Spleen (tissue), 11 donors: ENCODE measurements around the gene TCL1B. TPM values are rescaled to one million over a fixed set of nuclear protein-coding genes. Genes with fewer than 3 reads are reported as not detected.

ENCODE experiments used
- DNase-seq: peaks from one replicate; pipeline ENCODE4 v3.0.0-alpha.2; 2020
- H3K27ac ChIP-seq, 8 donors: fragments of 200-600 bp; sonication (generic) in 7 of 8; 1 replicate in 4 of 8; 2 replicates in 4 of 8; pipeline versions ENCODE4 v1.5.0 to v1.8.0; 2016 to 2021; ENCODE audit warnings: inconsistent platforms in 4 of 8, mild to moderate bottlenecking in 4 of 8, moderate library complexity in 1 of 8
- H3K27me3 ChIP-seq, 7 donors: fragments of 200-600 bp; sonication (generic) in 6 of 7; replicated peaks in 1 of 7; 1 replicate in 4 of 7; 2 replicates in 3 of 7; pipeline versions ENCODE4 v1.5.0 to v1.8.0; 2016 to 2021; ENCODE audit warnings: inconsistent platforms in 3 of 7, mild to moderate bottlenecking in 1 of 7
- H3K36me3 ChIP-seq, 6 donors: fragments of 200-600 bp; sonication (generic) in 5 of 6; 1 replicate in 4 of 6; 2 replicates in 2 of 6; pipeline versions ENCODE4 v1.5.0 to v1.8.0; 2016 to 2021; ENCODE audit warnings: inconsistent platforms in 2 of 6
- H3K4me1 ChIP-seq, 6 donors: fragments of 200-600 bp; sonication (generic) in 5 of 6; 1 replicate in 3 of 6; 2 replicates in 3 of 6; pipeline versions ENCODE4 v1.5.0 to v1.8.0; 2016 to 2021; ENCODE audit warnings: inconsistent platforms in 3 of 6
- H3K4me3 ChIP-seq, 8 donors: fragments of 200-600 bp; sonication (generic) in 7 of 8; 1 replicate in 4 of 8; 2 replicates in 4 of 8; pipeline versions ENCODE4 v1.5.0 to v1.8.0; 2016 to 2021; ENCODE audit warnings: inconsistent platforms in 4 of 8, mild to moderate bottlenecking in 4 of 8, moderate library complexity in 2 of 8
- H3K9me3 ChIP-seq, 8 donors: fragments of 200-600 bp; sonication (generic) in 7 of 8; 1 replicate in 4 of 8; 2 replicates in 4 of 8; pipeline versions ENCODE4 v1.5.0 to v1.8.0; 2016 to 2021; ENCODE audit warnings: inconsistent platforms in 4 of 8
- POLR2A ChIP-seq, 3 donors: fragments of 450-650 bp; IDR thresholded peaks; one replicate each; pipeline ENCODE4 v1.5.1; 2017; ENCODE audit warnings: antibody characterized with exemption in 3 of 3, mild to moderate bottlenecking in 1 of 3
- POLR2AphosphoS5 ChIP-seq, 3 donors: sonication (generic); formaldehyde crosslinking; IDR thresholded peaks; one replicate each; pipeline ENCODE4 v1.5.1; 2017; ENCODE audit warnings: antibody characterized with exemption in 3 of 3
- WGBS, 5 donors: extraction: QIAGEN DNeasy Blood & Tissue Kit in 3 of 5; methylation state at CpG; one replicate each; pipeline versions ENCODE4 v1.1.5 to v1.1.7; 2013 to 2018; 5-methylcytosine and 5-hydroxymethylcytosine counted together
- intact Hi-C: fragments of 100-400 bp; cut with DNase I; formaldehyde crosslinking; loops from one replicate; pipeline ENCODE4 v1.15.0; 2023; ENCODE audit warnings: low total_unique reads
- polyA plus RNA-seq, 3 donors: library from polyadenylated mRNA; stranded (reverse); fragments of 200-250 nt; gene quantifications; one replicate each; pipeline ENCODE4 v1.2.1, GENCODE V29; 2013
- total RNA-seq, 7 donors: library from RNA; depleted of rRNA in 3 of 7; stranded (reverse); fragments of >200 nt in 3 of 7; fragmentation: NEBNext Ultra II Directional in 4 of 7; extraction: Animal tissue kit (Norgen Biotek cat#: 25700) in 4 of 7; gene quantifications; one replicate each; pipeline versions ENCODE4 v1.1.0 to v1.2.1, GENCODE V29; 2016 to 2021
- TF ChIP-seq, protein P1 (sequence below), 11 experiments: fragments of 200-600 bp in 7 of 11; fragments of 450-650 bp in 4 of 11; sonication (generic) in 4 of 11; IDR thresholded peaks in 8 of 11; conservative IDR thresholded peaks in 3 of 11; 1 replicate in 7 of 11; 2 replicates in 4 of 11; pipeline versions ENCODE4 v1.4.0 to v1.8.0; 2016 to 2021; ENCODE audit warnings: antibody characterized with exemption in 11 of 11, inconsistent platforms in 4 of 11, mild to moderate bottlenecking in 1 of 11
- donor health status: healthy with polysubstance abuse.
- donor health status: DM: no; HTN: no; CAD: no; lungs with moderate emphysema.
- donor health status: DM: no; HTN: no; CAD: no.
- donor health status: Bipolar disorder and iron deficiency.
- donor health status: healthy.
- donor health status: DM: no; HTN: no; CAD: no.
- donor health status: DM: yes; HTN: yes; CAD: no.

Gene TCL1B
- total and polyA plus RNA-seq, 10 donors = 0.22 to 3.8 (median 0.97) TPM; not detected in 1

DNA sequence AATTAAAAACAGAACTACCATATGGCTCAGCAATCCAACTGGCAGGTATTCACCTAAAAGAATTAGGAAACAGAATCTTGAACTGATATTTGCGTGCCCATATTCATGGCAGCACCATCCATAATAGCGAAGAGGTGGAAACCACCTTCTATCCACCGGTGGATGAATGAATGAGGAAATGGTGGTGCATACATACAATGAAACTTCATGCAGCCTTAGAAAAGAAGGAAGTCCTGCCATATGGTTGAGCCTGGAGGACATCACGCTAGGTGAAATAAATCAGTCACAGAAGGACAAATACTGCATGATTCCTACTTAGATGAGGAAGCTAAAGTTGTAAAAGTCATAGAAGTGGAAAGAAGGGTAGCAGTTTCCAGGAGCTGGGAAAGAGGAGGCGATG, 21.1 kb downstream of the TCL1B start:
- peaks cover 0 to 23% (median 5%) of the 10 kb centered on the region in 7 donors for H3K27me3 ChIP-seq
- DNase-seq = no peak
- intact Hi-C loops = no loop called here
- no peaks in the 10 kb centered on the region for H3K36me3 ChIP-seq
- H3K4me3 ChIP-seq = no peak overlapping the region
- WGBS, 5 donors = 48 to 61% (median 49%) methylated on average over 5 of the region's 5 CpGs
- H3K27ac ChIP-seq = peak overlapping the region in 3 of 8 donors; percentile 7 to 45 (median 8)
- H3K9me3 ChIP-seq = no peaks in the 10 kb centered on the region
- H3K4me1 ChIP-seq = peaks cover 0 to 63% (median 0%) of the 10 kb centered on the region in 6 donors
- no peak for TF ChIP-seq POLR2A (IDR thresholded peaks at IDR 0.05)
- peak in 1 of 3 donors; percentile 12 for TF ChIP-seq POLR2AphosphoS5 (IDR thresholded peaks at IDR 0.05)

DNA sequence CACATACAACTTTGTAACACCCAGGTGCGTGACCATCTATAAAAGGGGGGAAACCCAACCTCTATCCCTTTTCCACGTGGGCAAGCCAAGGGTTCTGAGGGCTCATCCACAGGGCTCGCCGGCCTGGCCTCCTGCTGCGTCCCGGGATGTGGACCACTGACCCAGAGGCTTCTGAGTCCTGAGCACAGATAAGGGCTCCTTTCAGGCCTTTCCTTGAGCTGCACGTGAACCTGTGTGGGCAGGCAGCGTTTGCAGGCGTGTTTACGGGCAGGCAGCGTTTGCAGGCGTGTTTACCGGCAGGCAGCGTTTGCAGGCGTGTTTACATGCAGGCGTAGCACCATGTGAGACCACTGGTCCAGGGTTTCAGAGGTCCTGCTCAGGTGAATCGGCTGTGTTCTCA, 23.9 kb downstream of the TCL1B start:
- intact Hi-C loops = no loop called here
- Histone ChIP-seq H3K36me3 (no peaks in the 10 kb centered on the region), H3K9me3 (no peaks in the 10 kb centered on the region), H3K4me3 (peak overlapping the region in 1 of 8 donors; percentile 43), H3K27ac (peak overlapping the region in 2 of 8 donors; percentile 42 to 90), H3K27me3 (peaks cover 0 to 46% (median 14%) of the 10 kb centered on the region in 7 donors), H3K4me1 (peaks cover 0 to 43% (median 0%) of the 10 kb centered on the region in 6 donors)
- no peak for TF ChIP-seq POLR2A (IDR thresholded peaks at IDR 0.05)
- TF ChIP-seq, protein P1, sequence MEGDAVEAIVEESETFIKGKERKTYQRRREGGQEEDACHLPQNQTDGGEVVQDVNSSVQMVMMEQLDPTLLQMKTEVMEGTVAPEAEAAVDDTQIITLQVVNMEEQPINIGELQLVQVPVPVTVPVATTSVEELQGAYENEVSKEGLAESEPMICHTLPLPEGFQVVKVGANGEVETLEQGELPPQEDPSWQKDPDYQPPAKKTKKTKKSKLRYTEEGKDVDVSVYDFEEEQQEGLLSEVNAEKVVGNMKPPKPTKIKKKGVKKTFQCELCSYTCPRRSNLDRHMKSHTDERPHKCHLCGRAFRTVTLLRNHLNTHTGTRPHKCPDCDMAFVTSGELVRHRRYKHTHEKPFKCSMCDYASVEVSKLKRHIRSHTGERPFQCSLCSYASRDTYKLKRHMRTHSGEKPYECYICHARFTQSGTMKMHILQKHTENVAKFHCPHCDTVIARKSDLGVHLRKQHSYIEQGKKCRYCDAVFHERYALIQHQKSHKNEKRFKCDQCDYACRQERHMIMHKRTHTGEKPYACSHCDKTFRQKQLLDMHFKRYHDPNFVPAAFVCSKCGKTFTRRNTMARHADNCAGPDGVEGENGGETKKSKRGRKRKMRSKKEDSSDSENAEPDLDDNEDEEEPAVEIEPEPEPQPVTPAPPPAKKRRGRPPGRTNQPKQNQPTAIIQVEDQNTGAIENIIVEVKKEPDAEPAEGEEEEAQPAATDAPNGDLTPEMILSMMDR (IDR thresholded peaks at IDR 0.05 in 8 of 11, conservative IDR thresholded peaks at IDR 0.05 in 3 of 11) = no peak
- TF ChIP-seq POLR2AphosphoS5 (IDR thresholded peaks at IDR 0.05) = no peak
- peak; percentile 66 for DNase-seq
- WGBS, 5 donors = 81 to 91% (median 87%) methylated on average over 17 of the region's 17 CpGs

DNA sequence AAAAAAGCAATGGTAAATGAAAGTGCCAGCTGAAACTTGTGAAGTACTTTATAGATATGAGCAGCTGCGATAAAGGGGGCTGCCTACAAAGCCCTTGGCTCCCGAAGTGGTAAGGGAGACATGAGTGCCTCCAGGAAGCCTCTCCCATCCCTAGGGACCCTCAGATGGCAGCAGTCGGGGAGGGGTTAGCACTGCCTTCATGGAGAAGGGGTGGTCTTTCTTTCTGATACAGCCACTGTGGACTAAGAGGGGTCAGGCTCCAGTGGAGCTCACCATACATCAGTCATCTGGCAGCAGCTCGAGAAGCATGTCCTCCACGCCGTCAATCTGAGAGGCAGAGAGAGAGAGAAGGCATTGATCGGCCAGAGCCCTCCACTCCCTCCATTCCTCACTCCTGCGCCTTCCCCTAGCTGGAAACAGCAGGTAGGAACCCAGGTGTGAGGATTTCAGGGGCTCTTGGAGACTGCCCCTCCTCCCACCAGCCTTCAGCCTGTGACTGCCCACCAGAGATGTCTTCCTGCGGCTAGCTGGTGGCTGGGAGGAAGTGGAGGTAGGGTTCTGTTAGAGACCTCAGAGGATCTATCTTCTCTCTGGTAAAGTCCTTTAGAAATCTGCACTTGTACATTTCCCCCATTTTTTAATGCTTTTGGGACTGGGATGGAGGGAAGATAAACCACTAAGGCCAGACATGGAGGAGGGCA, 25.4 kb downstream of the TCL1B start:
- Histone ChIP-seq H3K27me3 (peaks cover 0 to 46% (median 16%) of the 10 kb centered on the region in 7 donors), H3K9me3 (no peaks in the 10 kb centered on the region), H3K4me1 (peaks cover 0 to 31% (median 0%) of the 10 kb centered on the region in 6 donors), H3K27ac (peak overlapping the region in 5 of 8 donors; percentile 22 to 90 (median 77)), H3K36me3 (no peaks in the 10 kb centered on the region), H3K4me3 (peak overlapping the region in 5 of 8 donors; percentile 1 to 68 (median 40))
- intact Hi-C loops = no loop called here
- TF ChIP-seq, protein P1 (IDR thresholded peaks at IDR 0.05 in 8 of 11, conservative IDR thresholded peaks at IDR 0.05 in 3 of 11) = no peak
- no peak for TF ChIP-seq POLR2AphosphoS5 (IDR thresholded peaks at IDR 0.05)
- 57 to 67% (median 62%) methylated on average over 8 to 9 of the region's 9 CpGs for WGBS, 5 donors
- peak; percentile 70 for DNase-seq

DNA sequence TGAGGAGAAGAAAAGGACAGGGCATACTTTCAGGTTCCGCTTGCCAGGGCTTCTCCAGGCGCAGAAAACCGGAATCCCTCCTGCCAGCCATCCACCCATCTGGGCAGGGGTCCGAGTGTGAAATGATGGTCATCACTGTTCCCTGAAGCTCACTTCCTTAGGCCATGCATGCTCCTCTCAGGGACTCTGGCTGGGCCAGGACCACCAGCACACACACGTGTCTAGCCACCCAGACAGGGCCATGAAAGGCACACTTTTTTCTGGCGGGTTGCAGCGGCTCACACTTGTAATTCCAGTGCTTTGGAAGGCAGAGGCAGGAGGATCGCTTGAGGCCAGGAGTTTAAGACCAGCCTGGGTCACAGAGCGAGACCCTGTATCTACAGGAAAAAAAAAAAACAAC, 26.2 kb downstream of the TCL1B start:
- Histone ChIP-seq H3K27ac (peak overlapping the region in 5 of 8 donors; percentile 22 to 90 (median 77)), H3K4me3 (peak overlapping the region in 5 of 8 donors; percentile 1 to 68 (median 40)), H3K36me3 (no peaks in the 10 kb centered on the region), H3K27me3 (peaks cover 0 to 46% (median 16%) of the 10 kb centered on the region in 7 donors), H3K9me3 (no peaks in the 10 kb centered on the region), H3K4me1 (peaks cover 0 to 28% (median 0%) of the 10 kb centered on the region in 6 donors)
- WGBS, 5 donors = 62 to 83% (median 78%) methylated on average over 9 of the region's 9 CpGs
- intact Hi-C loops = no loop called here
- peak; percentile 66 for DNase-seq
- TF ChIP-seq POLR2A (IDR thresholded peaks at IDR 0.05) = no peak
- no peak for TF ChIP-seq POLR2AphosphoS5 (IDR thresholded peaks at IDR 0.05)
- TF ChIP-seq, protein P1 (IDR thresholded peaks at IDR 0.05 in 8 of 11, conservative IDR thresholded peaks at IDR 0.05 in 3 of 11) = no peak
